ENCODE results near the gene GRM7.

DNA sequence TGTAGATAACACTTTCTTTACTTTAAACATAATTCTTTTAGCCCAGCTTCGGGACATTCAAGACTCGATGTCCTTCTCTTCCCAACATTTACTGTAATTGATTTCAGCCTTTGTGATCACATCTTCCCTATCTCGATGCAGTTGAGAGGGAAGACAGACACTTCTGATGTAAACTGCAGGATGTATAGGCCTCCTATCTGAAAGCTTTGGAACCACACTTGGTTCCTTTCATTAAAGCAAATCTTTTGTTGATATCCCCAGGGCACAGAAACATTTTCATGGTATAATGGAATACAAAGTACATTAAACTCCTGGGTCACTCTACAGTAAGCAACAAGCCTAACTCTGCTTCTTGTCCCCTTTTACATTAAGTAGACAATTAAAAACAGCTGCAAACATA is 6.4 kb downstream of the GRM7 start:
- TF ChIP-seq GATA2 (IDR thresholded peaks at IDR 0.05; ENCODE audit: low read depth, low read length): peak; percentile 77
- TF ChIP-seq GATA3 (IDR thresholded peaks at IDR 0.05; ENCODE audit: low read depth, low read length): peak; percentile 82

Data from SH-SY5Y (cell line).